ENCODE results near the gene CAV3.

Gene CAV3

DNA sequence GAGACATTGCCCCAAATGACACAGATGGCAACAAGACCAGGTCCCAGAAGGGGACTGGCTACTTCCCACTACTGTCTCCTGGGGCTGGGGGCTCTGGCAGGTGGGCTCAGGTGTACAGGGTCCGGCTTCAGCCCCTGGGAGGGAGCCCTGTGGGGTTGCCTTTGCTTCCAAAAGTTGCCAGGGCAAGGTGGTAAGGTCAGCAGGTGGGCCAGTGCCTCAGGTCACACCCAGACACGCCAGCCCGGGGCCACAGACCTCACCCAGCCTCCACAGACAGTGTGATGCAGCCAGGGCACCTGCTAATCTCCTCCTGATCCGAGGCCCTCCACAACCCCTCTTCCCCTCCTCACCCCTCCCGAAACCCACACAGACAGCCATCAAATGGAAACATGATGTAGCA lies 28.3 kb downstream of the CAV3 start:
- TF ChIP-seq POLR2A (IDR thresholded peaks at IDR 0.05; ENCODE audit: low read length) (no peak), GATA1 (IDR thresholded peaks at IDR 0.05; ENCODE audit: low read depth, low read length) (no peak)
- DNase-seq = no peak

GRCh38 chr3:8762607-8763377 lies 29.2 kb downstream of the CAV3 start:
- DNase-seq = no peak

GRCh38 chr3:8764528-8764927 lies 30.9 kb downstream of the CAV3 start:
- no peak for DNase-seq
- TF ChIP-seq POLR2A (IDR thresholded peaks at IDR 0.05; ENCODE audit: low read length) (no peak), GATA1 (IDR thresholded peaks at IDR 0.05; ENCODE audit: low read depth, low read length) (no peak)

More at GRCh38 chr3:8762607-8763377, 29.2 kb downstream of the CAV3 start:
- TF ChIP-seq POLR2A (IDR thresholded peaks at IDR 0.05; ENCODE audit: low read length) (no peak), GATA1 (IDR thresholded peaks at IDR 0.05; ENCODE audit: low read depth, low read length) (no peak)

DNA sequence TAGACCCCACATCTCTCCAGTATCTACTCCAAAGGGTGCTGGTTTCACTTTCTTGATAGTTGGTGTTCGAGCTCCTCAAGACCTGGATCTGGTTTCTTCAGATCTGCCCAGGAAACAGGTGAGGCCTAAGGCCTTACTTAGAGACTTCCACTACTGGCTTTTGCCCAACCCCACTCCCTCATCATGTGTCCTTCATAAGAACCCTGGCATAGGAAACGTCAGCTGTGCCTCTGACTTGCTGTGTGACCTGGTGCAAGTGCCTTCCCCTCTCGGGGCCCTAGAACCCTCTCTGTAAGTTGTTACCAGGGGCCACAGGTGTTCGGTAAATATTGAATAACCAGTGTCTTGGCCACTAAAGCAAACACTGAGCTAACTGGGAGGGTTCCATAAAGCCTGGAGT lies 31.9 kb downstream of the CAV3 start:
- TF ChIP-seq GATA1 (IDR thresholded peaks at IDR 0.05; ENCODE audit: low read depth, low read length) (no peak), POLR2A (IDR thresholded peaks at IDR 0.05; ENCODE audit: low read length) (no peak)
- no peak for DNase-seq

GRCh38 chr3:8766148-8766547 lies 32.5 kb downstream of the CAV3 start:
- TF ChIP-seq GATA1 (IDR thresholded peaks at IDR 0.05; ENCODE audit: low read depth, low read length) (no peak), POLR2A (IDR thresholded peaks at IDR 0.05; ENCODE audit: low read length) (no peak)
- DNase-seq = no peak

- DNase-seq = no peak
- TF ChIP-seq POLR2A (IDR thresholded peaks at IDR 0.05; ENCODE audit: low read length) (no peak), GATA1 (IDR thresholded peaks at IDR 0.05; ENCODE audit: low read depth, low read length) (no peak)
Measured at GRCh38 chr3:8767256-8767666, 33.7 kb downstream of the CAV3 start.

DNA sequence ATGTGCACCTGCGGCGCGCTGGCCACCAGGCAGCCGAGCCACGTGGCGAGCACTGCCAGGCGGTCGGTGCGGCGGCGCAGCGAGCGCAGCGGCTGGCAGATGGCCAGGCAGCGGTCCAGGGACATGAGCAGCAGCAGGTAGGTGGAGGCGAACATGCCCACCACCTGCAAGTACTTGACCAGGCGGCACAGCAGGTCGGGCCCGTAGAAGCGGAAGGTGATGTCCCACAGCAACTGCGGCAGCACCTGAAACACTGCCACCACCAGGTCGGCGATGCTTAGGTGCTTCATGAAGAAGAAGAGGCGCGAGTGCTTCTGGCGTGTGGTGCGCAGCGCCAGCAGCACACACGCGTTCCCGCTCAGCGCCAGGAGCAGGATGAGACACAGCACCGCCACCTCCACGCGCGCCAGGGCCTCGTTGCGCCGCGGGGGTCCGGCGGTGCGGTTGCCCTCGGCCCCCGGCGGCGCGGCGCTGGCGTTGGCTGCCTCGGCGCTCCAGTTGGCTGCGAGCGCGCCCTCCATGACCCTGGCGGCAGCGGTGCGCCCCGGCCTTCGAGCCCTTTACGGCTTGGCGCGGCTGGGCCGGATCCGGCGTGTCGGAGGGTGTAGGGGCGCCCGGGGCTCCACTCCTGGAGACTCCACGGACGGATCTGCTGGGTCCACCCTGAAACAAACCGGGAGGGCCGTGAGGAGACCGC lies 34.2 kb downstream of the CAV3 start:
- TF ChIP-seq GATA1 (IDR thresholded peaks at IDR 0.05; ENCODE audit: low read depth, low read length) (no peak), POLR2A (IDR thresholded peaks at IDR 0.05; ENCODE audit: low read length) (no peak)
- no peak for DNase-seq

- TF ChIP-seq POLR2A (IDR thresholded peaks at IDR 0.05; ENCODE audit: low read length) (no peak), GATA1 (IDR thresholded peaks at IDR 0.05; ENCODE audit: low read depth, low read length) (no peak)
- no peak for DNase-seq
Measured at GRCh38 chr3:8768364-8769087, 34.9 kb downstream of the CAV3 start.

DNA sequence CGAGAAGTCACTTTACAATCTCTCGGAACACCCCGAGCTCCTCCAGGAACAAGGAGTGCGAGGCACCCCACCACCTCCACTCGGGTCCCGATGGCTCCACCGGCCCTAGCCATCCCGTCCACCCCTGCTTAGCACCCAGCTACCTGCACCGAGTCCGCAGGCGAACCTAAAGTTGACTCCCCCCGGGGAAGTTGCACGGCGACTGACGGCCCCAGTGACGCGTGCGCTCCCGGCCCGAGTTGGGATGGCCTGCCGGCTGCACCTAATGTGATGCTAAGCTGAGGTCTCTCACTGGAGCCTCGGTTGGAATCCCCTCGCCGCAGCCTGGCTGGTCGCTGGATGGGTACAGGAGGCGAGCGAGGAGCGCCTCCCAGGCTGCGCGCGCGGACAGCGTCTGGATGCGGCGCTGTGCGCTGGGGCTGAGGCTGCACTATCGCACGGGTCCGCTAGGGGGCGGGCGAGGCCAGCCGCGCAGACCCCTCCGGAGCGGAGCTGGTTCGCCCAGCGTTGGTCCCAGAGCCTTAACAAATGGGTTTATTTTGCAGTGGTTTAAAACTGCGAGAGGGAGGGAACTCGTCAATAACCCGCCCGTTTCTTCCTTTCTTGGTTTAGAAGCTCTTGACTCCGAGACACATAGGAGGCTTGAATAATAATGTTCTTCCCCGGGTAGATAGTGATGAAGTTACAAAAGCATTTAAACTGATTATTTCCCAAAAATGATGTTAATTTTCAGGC lies 35.7 kb downstream of the CAV3 start, which contains the start of gene OXTR:
Gene OXTR (minus strand): TSS at position 526 of the 735 bp plus-strand sequence. CDS start 1,426 bp downstream, outside the sequence.
- no peak for TF ChIP-seq POLR2A (IDR thresholded peaks at IDR 0.05; ENCODE audit: low read length)
- TF ChIP-seq GATA1 (IDR thresholded peaks at IDR 0.05; ENCODE audit: low read depth, low read length) = no peak
- peak; percentile 54 to 67 for DNase-seq

DNA sequence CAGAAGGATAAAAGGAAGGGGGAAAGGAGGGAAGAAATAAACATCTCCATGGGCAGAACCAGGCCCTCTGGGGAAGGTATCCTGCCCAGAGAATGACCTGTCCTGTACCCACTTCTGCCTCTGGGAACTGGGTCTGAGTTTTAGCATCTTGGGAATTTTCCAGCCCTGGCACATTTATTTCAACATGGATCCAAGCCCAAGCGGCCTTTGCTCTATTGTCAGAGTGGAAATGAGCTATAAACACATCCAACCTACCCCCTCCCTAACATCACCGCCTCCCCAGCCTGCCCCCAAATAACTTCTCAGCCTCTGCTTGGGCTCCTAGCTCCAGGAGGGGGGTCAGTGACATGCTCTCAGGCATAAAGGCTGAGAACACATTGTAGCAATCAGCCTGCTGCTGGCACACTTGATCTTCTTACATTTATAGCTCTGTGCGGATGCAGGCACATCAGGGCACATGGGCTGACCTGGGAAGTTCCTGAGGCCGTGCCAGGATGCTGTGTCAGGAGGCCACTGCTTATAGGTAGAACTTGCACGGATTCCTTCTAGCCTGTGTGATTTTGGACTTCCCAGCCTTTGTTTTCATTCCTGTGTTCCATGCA lies 40.4 kb downstream of the CAV3 start:
- TF ChIP-seq POLR2A (IDR thresholded peaks at IDR 0.05; ENCODE audit: low read length) = no peak
- DNase-seq = no peak

GRCh38 chr3:8775181-8775580 lies 41.6 kb downstream of the CAV3 start:
- TF ChIP-seq GATA1 (IDR thresholded peaks at IDR 0.05; ENCODE audit: low read depth, low read length) (no peak), POLR2A (IDR thresholded peaks at IDR 0.05; ENCODE audit: low read length) (no peak)
- DNase-seq = no peak

DNA sequence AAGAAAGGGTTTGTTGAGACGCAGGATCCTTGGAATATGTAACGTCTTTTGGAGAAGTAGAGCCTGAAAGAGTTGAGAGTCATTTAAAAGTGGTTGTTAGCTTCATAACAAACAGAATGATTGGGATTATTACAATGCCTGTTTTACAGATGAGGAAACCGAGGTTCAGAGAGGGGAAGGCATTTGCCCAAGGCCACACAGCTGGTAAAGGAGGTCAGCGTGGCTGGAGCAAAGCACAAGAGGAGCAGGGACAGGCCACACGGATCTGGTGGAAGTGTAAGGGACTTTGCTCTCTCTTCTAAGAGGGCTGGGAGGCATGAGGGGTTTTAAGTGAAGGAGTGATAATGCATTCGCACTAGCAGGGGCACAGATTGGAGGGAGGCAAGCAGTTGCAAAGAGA lies 42.0 kb downstream of the CAV3 start:
- no peak for DNase-seq
- TF ChIP-seq GATA1 (IDR thresholded peaks at IDR 0.05; ENCODE audit: low read depth, low read length) (no peak), POLR2A (IDR thresholded peaks at IDR 0.05; ENCODE audit: low read length) (no peak)

- no peak for TF ChIP-seq POLR2A (IDR thresholded peaks at IDR 0.05; ENCODE audit: low read length)
- DNase-seq = no peak
Measured at GRCh38 chr3:8776406-8776805, 42.8 kb downstream of the CAV3 start.

Measured in erythroblast (primary cell).